GM18499 (cell line): ENCODE measurements around the gene MAN2B1.
"Not testable (repeated sequence)": the region's sequence is repeated elsewhere in the genome, so short reads cannot be mapped to it uniquely, and the experiment has no call there.

Experiments
- ATAC-seq: cut with Tn5 transposase; IDR thresholded peaks from one replicate; pipeline ENCODE4 v1.9.1; 2021; ENCODE audit warnings: moderate number of reproducible peaks; ENCODE audit not compliant: insufficient read depth, unreplicated experiment

MAN2B1 gene

DNA sequence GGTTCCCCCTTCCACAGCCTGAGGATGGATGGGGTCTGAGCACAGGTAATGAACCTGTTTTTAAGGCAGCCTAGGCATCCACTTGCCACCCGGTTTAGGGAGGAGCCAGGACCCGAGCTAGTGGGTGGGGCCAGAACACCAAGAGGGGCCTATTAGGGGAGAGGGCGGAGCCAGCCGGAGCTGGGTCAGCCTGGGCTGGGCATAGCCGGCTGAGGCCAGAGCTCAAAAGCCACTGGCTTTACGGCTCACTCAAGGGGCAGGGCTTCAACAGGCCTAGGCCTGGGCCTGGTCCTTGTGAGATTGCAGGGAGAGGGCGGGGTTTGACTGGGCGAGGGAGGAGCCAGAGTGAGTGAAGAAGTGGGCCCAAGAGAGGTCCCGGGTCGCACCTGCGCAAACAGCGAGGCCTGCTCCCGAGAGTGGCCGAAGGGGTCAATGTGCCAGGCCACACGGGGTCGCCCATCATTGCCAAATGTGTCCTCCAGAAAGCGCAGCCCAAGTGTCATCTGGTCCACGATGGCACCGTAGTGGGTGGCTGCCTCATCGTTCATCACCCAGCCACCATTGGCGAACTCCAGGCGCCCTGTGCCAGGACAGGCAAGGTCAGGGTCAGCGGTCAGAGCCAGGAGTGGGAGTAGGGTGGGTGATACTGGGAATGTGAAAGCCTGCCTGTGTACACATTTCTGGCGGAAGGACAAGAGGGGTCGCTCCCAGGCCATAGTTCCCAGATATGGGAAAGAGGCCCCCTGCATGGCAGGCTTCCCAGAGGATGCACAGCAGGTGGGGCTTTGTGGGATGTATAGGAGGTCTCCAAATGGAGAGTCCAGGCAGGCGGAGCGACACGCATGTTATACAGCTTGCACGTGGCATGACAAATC, 1.9 kb downstream of the MAN2B1 start:
- ATAC-seq: no peak

DNA sequence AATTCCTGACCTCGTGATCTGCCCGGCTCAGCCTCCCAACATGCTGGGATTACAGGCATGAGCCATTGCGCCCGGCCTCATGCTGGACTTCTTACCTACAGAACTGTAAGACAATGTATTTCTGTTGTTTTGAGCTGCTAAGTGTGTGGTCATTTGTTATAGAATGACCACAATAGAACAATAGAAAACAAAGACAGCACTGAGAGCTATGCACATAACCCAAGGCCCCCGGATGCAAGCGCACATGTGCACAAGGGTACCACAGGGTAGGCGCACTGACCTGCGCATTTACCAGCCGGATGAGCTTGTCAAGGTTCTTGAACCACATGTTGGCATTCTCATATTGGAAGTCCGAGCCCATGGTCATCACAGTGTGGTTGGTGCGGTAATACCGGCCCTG, 5.6 kb downstream of the MAN2B1 start:
- no peak for ATAC-seq

DNA sequence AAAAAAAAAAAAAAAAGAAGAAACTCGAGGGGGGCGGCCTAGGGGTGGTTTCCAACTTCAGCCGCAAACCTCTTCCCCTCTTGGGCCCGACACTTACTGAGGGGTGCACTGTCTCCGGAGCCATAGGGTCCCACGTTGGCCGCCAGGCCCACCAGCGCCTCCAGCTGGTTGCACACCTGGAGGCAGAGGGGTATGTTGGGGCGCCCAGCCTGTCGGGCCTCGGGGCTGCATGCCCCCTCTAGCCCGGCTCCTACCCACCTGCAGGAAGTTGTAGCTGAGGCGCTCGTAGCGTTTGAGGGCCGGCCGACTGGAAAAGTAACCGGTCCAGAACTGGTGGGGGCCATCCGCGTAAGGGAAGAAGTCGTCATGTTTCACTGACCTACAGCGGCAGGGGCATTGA, 8.6 kb downstream of the MAN2B1 start:
- no peak for ATAC-seq

DNA sequence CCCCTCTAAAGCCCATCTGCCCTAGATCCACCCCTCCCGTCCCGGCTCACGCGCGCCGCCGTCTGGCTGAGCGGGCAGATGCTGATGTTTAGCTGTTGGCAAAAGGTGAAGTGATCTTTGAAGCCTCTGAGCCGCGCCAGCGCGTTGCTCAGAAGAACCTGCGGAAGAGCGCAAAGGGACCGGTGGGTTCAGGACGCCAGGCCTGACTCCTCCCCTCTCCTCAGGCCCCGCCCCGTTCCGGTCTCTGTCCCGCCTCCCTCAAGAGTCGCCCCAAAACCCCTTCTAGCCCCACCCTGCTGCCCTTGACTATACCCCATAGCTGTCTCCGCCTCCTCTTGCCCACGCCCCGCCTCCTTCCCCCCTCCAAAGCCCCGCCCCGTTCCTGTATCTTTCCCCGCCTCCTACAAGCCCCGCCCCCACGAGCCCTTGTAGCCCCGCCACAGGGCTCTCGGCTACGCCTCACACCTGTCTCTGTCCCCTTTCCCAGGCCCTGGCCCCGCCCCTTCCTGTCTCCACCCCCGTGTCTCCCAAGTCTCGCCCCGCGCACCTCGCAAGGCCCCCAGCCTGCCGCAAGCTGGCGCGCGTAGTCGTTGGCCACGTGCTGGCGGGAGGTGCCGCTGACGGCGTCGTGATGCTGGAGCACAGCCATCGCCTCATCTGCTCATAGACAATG, 9.5 kb downstream of the MAN2B1 start:
- ATAC-seq: no peak

DNA sequence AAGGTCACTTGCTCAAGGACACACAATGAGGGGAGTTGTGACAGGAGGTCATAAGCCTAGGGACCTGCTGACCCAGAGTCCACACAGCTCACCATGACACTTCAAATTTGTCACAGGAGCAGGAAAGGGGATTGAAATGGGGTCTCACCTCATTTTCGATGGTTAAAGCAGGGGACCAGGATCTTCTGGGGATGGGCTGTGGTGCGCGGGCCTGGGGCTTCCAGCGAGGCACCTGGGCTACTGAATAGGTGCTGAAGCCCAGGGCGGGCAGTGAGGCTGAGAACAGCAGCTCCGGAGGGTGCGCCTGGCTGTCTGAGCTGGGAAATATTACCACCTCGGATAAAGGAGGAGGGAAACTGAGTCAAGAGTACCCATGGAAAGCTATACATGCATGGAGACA, 11.0 kb downstream of the MAN2B1 start:
- ATAC-seq: no peak

DNA sequence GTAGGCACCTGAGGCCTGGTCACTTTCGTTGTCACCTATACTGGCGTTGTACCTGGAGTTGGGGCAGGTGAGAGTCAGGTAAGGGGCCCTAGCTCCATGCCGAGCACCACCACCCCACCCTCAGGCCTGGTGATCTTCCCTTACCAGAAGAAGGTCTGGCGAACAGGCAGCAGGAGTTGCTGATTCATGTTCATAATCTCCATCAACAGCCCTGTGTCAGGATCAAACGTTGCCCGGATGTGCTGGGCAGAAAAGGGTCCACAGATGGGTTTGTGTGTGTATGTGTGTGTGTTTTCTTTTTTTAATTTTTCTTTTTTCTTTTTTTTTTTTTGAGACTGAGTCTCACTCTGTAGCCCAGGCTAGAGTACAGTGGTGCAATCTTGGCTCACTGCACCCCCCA, 14.3 kb downstream of the MAN2B1 start:
- ATAC-seq: no peak

DNA sequence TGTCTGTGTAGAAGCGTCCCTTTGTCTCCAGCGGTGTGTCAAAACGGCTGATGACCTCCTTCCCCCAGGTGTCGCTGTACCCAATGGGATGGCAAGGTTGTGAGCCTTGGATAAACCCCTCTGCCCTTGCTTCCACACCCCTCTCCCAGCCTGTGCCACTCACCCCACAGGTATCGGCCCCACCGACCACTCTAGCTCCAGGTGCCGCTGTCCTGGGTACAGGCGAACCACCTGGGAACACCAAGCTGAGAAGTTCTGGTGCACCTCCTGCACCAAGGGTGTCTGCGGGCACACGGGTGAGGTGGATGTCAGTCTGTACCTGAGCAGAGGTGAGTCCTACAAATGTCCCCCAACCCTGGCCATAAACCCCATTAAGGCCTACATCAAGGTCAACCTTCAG, 16.6 kb downstream of the MAN2B1 start:
- no peak for ATAC-seq

DNA sequence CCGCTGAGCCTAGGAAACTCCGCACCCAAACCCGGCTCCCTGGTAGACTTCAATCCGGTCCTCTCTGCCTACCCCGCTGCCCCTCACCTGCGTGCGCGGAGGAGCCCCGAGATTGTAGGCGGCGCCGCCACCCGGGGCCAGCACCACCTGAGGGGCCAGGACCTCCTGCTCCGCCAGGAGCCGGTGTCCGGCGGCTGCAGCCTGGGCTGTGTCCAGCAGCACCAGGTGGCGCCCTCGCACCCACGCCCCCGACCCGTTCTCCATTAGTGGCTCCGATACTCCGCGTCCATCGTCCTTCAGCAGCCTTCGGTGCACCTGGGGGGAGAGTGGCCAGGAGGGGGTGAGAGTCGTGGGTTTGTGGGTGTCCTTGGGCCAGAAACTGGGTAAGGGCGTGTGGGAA, 18.5 kb downstream of the MAN2B1 start:
- ATAC-seq: no peak

DNA sequence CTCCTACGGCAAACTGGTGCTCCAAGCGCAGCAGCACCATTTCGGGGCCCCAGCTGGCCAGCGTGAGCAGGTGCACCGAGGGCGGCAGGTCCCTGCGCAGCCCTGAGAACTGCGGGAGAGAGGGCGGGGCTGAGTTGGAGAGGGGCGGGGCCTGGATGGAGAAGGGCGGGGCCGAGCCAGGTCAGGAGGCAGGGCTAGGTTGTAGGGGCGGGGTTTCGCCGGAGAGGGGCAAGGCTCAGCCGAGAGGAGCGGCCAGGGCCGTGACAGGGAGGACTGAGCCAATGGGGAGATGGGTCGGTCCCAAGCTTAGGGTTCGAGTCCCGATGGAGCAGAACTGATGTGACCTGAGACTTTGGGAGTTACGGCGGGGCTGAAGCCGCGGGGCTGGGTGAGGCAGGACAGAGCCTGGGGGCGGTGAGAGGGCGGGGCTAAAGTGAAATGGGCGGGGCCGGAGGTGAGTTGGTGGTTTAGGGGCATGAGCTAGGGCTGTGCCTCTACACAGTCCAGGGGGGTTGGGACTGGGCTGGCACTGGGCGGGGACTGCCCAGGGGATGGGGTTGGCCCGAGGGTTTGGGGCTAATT, 19.0 kb downstream of the MAN2B1 start:
- ATAC-seq: no peak

DNA sequence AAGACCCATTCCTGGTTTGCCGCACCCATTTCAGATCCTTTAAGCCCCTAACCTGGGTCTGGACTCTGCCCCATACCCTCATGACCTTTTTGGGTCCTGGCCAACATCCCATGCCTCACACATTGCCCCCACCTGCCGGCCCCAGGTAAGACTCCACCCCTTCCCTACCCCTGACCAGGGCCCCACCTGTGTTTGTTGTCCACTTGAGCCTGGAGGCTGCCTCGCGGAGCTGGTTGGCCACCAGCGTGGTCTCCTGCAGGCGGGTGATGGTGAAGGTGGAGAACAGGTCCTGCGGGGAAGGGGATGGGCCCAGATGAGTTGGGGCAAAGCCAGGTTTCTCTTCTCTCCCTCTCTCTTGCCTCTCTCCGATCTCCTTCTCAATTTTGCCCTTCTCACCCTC, 19.5 kb downstream of the MAN2B1 start:
- no peak for ATAC-seq

DNA sequence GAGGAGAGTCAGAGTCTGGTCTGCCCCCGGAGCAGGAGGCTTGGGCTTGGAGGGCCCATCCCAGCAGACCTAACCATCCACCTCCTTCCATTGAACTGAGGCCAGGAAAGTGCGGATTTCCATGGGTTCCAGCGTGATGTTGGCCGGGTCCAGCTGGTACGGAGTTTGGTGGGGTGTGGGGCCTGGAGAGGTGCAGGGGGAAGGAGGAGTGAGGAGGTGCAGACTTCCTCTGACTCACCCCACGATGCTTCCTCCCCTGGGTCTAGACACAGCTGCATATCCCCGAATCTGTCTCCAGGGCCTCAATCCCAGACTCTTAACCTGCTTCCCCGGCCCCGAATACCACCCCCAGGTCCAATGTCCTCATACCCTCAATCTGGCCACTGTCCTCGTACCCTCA, 20.0 kb downstream of the MAN2B1 start:
- no peak for ATAC-seq

DNA sequence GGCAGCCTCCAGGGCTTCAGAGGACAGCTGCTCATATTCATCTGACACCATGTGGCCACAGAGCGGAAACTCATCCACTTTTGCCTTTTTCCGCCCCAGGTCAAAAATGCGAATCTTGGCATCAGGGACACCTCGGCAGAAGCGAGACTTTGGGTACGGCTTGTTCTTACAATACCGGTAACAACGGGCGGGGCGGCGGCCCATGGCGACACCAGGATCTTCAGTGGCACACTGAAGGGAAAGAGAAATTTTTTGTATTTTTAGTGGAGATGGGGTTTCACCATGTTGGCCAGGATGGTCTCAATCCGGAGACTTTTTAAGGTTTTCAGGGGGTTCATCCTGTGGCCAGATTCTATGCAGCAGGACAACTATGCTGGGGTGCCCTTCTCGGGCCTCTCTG, 22.8 kb downstream of the MAN2B1 start:
- not testable (repeated sequence) for ATAC-seq

DNA sequence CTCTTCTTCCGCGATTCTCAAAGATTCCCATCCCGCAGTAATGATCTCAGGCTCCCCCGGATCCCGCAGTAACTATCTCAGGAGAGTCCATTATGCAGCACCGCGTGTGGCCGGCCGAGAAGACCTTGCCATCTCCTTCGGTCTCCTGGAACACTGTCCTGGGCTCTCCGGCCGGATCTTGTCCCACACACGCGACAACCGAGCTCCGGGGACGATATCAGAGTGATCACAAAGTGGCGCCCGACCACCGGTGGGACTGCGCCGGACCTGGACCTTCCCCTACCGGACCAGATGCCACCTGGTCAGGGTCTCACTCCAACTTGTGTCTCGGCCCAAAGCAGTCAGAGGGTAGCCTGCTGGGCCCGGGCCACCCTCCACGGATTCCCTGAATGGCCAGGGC, 24.0 kb downstream of the MAN2B1 start:
- no peak for ATAC-seq

DNA sequence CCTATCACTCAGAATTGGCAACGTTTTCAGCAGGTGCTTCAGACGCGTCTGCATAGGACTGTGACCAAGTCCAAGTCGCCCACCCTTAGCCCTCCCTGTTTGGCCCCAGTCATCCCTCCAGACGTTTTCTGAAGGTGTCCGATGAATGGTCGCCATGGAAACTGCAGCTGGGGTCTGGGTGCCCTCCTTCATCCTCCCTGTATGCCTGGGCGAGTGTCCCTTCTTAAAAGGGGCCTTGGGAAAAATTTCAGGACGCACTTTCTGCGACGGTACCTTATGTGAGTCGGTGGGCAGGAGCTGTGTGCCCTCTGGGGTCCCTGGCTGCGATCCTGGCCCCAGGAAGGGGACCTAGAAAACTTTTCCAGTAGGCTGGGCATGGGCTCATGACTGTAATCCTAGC, 25.1 kb downstream of the MAN2B1 start:
- no peak for ATAC-seq

DNA sequence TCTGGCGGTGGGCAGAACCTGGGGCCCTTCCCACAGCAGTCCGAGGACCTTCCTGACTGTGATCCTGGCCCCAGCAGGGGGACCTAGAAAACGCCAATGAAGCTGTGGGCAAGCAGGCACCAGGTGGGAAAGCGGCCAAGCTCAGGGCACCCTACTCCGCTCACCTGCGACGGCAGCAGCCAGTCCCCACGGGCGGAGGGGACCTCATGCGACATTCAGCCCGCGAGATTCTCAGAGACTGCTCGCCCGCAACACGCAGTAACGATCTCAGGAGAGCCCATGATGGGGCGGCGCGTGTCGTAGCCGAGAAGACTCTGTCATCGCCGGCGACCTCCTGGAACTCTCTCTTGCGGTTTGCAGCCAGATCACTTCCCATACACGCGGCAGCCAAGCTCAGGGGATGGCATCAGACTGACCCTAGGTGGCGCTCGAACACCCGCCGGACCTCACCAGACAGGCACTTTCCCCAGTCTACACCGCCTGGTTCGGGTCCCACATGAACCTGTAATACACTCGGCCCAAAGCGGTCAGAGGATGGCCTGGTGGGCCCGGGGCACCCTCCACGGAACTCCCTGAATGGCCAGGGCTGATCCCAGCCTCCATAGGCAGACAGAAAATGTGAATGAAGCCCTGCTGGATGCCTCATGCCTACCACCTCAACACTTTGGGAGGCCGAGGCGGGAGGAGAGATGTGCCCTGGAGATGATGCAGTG, 26.5 kb downstream of the MAN2B1 start:
- ATAC-seq: no peak

DNA sequence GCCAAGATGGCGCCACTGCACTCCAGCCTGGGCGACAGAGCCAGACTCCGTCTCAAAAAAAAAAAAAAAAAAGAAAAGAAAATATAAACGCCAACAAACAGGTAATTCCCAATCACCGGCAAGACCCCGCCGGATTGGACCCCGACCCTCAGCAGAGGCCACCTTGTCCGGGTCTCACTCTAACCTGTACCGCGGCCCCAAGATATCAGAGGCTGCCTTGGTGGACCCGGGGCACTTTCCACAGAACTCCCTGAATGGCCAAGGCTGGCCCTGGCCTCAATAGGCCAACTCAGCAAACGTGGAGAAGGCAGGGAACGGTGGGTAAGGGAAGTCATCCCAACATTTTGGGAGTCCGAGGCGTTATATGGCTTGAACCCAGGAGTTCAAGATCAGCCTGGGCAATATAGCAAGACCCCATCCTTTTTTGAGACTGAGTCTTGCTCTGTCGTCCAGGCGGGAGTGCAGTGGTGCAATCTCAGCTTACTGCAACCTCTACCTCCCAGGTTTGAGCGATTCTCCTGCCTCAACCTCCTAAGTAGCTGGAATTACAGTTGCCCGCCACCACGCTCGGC, 27.8 kb downstream of the MAN2B1 start:
- ATAC-seq: no peak

DNA sequence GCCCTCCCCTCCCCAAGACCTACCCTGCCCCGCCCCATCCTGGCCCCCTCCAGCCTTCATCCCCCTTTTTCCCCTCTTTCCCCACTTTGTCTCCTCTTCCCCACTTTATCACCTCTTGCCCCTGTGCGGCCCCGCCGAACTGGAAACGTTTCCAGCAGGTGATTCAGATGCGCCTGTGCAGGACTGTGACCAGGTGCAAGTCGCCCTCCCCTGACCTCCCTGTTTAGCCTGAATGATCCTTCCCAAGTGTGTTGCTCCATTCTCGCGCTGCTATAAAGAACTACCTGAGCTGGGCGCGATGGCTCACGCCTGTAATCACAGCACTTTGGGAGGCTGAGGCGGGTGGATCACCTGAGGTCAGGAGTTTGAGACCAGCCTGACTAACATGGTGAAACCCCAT, 29.9 kb downstream of the MAN2B1 start:
- no peak for ATAC-seq

DNA sequence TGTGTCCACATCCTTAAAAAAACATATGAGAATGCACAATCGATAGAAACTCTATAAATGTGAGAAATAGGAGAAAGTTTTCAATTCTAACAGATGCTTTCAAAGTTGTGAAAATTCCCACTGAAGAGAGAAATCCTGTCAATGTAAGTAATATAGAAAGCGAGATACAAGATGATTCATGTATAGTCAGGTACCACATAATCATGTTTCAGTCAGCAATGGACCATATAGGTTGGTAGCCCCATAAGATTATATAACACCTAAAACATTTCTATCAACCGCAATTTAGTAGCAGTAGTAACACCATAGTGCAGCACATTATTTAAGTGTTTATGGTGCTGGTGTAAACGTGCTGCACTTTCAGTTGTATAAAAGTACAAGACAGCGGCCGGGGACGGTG, 37.3 kb downstream of the MAN2B1 start:
- ATAC-seq: no peak

DNA sequence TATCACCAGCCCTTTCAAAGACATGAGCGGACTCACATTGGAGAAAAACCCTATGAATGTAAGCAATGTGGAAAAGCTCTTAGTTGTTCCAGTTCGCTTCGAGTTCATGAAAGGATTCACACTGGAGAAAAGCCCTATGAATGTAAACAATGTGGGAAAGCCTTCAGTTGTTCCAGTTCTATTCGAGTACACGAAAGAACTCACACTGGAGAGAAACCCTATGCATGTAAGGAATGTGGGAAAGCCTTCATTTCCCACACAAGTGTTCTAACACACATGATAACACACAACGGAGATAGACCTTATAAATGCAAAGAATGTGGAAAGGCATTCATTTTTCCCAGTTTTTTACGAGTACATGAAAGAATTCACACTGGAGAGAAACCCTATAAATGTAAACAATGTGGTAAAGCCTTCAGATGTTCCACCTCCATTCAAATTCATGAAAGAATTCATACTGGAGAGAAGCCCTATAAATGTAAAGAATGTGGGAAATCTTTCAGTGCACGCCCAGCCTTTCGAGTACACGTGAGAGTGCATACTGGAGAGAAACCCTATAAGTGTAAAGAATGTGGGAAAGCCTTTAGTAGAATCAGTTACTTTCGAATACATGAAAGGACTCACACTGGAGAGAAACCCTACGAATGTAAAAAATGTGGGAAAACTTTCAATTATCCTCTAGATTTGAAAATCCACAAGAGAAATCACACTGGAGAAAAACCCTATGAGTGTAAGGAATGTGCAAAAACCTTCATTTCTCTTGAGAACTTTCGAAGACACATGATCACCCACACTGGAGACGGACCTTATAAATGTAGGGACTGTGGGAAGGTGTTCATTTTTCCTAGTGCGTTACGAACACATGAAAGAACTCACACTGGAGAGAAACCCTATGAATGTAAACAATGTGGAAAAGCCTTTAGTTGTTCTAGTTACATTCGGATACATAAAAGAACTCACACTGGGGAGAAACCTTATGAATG, 38.2 kb downstream of the MAN2B1 start:
- no peak for ATAC-seq
